ENCODE data around the gene DPP10.

GRCh38 chr2:114609203-114609602 lies 166.8 kb downstream of the DPP10 start:
- TF ChIP-seq TAF1 (IDR thresholded peaks at IDR 0.05; ENCODE audit: borderline replicate concordance, insufficient read depth, low read length), result no peak
- TF ChIP-seq, protein P1, sequence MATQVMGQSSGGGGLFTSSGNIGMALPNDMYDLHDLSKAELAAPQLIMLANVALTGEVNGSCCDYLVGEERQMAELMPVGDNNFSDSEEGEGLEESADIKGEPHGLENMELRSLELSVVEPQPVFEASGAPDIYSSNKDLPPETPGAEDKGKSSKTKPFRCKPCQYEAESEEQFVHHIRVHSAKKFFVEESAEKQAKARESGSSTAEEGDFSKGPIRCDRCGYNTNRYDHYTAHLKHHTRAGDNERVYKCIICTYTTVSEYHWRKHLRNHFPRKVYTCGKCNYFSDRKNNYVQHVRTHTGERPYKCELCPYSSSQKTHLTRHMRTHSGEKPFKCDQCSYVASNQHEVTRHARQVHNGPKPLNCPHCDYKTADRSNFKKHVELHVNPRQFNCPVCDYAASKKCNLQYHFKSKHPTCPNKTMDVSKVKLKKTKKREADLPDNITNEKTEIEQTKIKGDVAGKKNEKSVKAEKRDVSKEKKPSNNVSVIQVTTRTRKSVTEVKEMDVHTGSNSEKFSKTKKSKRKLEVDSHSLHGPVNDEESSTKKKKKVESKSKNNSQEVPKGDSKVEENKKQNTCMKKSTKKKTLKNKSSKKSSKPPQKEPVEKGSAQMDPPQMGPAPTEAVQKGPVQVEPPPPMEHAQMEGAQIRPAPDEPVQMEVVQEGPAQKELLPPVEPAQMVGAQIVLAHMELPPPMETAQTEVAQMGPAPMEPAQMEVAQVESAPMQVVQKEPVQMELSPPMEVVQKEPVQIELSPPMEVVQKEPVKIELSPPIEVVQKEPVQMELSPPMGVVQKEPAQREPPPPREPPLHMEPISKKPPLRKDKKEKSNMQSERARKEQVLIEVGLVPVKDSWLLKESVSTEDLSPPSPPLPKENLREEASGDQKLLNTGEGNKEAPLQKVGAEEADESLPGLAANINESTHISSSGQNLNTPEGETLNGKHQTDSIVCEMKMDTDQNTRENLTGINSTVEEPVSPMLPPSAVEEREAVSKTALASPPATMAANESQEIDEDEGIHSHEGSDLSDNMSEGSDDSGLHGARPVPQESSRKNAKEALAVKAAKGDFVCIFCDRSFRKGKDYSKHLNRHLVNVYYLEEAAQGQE (IDR thresholded peaks at IDR 0.05; ENCODE audit: insufficient read depth in 1 of 2, low read depth in 2 of 2, low read length in 2 of 2), result no peak
- no peak for TF ChIP-seq POLR2AphosphoS5 (IDR thresholded peaks at IDR 0.05; ENCODE audit: low read depth, low read length)
- no peak for TF ChIP-seq FOXP2 (optimal IDR thresholded peaks at IDR 0.05; ENCODE audit: borderline replicate concordance, extremely low read depth, extremely low read length, insufficient read depth)
